GM19397 (cell line): ENCODE data around the gene GPS2.

Experiments
- ATAC-seq: cut with Tn5 transposase; IDR thresholded peaks from one replicate; pipeline ENCODE4 v1.9.1; 2021; ENCODE audit warnings: mild to moderate bottlenecking, moderate library complexity; ENCODE audit not compliant: unreplicated experiment

Gene GPS2

DNA sequence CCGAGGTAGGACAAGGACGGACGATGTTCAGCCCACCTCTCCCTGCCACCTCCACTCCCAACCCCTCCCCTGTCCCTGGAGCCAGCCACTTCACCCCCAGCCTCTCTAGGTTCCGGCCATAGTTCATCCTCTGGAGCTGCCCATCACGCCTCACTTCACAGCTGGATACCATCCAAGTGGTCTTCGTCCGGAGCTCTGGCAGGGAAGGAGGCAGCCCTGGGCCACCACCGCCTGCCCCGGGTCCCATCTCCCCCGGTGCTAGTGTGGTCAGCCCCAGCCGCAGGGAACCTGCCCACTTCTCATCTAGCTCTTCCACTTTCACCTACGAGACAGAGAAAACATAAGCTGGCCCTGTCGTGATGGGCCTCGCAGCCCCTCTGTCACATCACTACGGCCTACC lies 6.3 kb upstream of the GPS2 start:
- no peak for ATAC-seq

DNA sequence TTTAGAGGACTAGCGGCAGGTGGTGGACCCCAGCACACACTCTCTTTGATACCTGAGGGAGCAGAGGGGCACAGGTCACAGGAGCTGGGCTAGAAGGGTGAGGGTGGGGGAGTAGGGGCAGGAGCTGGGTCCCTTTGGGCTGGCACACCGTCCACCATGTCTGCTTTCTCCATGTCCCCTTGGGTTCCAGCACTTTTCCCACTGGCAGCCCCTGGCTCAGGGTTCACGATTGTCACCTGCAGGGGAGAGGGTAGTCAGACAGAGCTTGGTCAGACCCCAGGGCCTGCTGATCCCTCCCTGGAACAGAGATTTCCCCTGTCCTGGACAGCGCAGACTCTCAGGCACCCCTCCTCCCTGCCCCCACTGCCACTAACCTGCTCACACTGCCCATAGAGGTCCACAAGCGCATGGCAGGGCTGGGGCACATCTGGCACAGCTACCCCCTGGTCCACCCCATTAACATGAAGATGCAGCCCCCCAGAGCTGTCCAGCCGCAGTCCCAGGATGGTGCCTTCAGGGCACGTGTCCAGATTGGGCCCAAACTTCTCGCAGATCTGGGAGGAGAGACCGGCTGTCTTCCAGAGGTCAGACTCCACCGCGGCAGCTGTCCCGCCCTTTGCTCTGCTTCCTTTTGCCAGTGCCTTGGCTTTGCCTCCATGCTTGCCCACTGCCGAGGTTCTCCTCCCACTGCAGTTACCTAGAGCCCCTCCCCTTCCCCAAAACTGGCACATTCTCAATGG lies 3.1 kb upstream of the GPS2 start:
- no peak for ATAC-seq

DNA sequence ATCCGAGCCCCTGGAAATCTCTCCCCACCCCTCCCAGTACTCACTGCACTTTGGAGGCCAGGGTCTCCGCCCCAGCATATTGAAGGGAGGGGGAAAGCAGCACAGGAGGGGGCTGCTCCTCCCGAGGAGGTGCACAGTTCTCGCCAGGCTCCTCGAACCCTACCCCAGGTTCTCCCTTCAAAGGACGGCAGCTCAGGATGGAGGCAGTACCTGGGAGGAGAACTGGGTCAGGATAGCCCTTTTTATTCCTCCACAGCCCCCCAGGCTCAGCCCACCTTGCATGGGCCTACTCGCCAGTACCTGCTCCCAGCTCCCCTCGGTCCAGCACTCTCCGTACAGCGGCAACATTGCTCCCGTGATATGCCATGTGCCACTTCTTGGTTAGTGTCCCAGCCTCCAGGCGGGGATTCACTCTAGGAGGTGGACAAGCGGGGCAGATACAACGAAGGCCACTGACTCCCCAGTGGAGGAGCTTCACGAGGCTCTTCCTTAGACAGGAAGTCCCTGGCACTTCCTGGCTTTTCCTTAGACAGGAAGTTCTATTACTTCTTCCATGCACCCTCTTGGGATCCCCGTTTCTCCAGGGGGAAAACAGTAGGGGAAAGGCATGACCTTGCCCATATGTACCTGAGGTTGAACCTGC lies 2.1 kb upstream of the GPS2 start:
- no peak for ATAC-seq

DNA sequence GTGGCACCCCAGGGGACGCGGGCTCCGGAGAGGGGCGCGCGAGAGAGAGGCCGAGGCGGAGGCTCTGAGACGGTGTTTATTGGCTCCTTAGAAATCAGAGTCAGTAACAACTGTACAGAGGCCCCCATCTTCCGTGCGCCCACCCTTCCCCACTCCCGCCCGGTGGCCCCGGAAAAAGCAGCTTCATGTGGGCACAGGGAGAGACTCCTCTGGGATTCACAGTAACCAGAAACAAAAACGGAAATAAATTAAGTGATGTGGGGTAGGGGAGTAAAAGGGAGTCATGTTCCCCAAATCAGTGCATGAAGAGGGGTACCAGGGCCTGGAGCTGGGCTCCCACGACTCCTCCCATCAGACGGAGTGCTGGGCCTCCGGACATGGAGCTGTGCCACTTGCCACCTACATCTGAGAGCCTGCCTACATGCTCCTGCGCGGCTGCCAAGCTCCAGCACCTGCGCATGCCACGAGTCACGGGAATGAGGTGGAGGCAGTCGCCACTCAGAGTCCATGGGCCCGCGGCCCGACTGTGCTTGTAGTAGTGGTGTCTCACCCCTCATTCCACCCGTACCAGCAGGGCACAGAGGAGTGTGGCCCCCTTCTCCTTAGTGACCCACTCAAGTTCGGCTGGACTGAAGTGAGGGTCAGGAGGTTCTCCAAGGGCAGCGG lies 543 bp upstream of the GPS2 start:
- ATAC-seq: no peak

DNA sequence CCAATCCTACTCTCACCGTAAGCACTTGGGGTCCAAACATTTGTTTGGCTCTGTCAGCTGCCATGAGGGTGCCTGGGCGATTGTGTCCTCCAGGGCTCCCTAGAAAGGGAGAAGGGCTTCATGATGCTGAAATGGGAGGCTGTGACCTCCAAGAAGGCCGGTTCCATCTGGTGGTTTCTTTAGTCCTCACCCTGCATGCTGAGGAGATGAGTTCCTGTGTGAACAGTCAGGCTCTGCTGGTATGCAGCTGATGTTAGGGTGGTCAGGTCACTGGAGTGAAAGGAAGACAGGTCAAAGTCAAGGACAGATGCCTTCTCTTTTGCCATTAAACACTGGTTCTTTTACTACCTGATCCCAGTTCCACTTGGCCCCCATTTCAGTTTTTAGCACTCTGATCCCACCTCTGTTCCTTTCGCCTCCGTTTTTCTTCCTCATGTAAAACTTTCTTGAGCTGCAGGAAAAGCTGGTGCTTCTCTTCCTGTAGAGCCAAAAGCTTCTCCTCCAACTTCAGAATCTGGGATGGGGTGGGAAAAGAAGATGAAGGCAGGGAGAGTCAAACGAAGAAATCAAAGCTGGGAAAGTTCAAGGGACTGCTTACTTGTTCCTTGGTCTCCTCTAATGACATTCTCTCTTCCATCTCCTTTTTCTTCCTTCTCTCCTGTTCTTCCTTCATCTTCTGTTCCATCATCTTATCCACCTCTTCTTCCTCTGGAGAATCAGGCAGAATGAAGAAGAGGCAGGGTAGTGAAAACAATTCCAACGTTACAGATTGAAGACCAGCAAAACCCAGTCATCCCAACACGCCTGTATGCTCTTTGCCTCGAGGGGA lies 1.1 kb downstream of the GPS2 start:
- ATAC-seq: no peak

DNA sequence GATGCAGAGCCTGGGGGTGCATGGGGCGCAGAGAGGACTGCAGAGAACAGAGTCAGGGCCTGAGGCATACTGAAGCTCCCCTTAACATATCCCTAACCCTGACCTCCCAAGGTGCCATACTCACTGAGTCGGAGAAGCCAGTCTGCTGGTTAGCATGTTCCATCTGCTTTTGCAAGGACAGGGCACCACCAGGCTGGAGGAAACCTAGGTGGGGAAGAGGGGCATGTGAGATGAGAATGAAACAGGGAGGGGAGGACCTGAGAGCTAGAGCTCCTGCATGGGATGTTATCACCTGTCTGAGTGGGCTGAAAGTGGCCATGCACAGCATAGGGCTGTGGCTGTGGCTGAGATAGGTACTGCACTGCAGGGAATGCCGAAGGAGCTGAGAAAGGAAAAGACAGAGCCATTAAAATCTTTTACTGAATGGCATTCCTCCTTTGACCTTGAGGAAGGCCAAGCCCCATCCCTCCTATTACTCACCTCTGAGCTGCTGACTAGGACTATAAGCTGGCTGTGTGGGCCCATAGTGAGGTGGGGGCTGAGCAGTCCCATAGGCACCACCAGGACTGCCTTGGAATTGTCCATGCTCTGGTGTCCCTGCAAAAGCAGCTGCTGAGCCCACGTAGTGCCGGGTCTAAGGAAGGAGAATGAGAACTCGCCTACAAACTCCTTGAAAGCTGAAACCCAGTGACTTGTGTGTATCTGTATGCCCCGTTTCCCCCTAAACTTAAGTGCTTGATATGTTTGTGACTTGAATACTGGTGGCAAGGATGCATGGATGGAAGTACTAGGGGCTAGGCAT lies 1.9 kb downstream of the GPS2 start:
- ATAC-seq: no peak

DNA sequence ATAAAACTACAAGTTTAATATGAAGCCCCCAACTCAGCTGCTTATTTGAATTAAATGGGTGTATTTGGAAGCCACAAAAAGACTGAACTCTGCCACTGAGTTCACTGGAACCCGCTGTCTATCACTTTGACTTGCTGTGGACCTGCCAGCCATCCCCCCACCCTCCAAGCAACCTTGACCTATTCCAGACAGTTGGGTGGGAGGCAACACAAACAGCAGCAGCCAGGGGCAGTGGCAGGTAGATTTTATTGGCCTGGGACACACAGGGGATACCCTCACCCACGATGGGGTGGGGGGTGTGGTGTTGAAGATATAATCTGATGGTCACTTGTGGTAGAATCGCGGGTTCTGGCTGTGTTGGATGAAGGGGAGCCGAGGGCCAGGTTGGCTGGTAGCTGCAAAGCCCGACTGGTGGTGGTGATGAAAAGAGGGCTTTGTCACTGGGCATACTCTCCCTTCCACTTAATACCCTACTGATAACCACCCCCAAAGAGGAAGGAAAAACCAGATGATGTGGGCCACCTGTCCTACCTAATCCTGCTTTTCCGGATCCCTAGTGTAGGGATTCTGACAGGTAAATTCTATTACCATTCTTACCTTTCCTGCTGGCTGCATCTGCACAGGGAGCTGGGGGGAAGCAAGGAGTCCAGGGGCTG lies 2.6 kb downstream of the GPS2 start:
- ATAC-seq: no peak

DNA sequence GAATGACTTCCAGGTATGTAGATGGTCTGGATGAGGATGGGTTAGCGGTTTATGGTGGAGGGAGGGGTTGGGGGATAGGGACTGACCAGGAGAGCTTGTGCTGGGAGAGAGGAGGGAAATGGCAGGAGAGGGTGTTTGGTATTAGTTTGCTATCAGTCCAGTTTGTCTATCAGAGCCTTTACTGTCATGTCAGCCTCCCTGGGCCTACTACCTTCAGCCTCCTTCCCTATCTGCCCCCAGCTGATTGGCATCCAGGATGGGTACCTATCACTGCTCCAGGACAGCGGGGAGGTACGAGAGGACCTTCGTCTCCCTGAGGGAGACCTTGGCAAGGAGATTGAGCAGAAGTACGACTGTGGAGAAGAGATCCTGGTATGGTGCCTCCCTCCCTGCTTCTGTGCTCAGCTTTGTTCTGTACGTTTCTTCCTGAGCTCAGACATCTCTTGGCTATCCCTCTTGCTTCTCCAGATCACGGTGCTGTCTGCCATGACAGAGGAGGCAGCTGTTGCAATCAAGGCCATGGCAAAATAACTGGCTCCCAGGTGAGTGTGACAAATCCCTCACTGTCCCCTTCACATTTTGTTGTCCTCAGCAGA lies 4.0 kb downstream of the GPS2 start:
- ATAC-seq: no peak

DNA sequence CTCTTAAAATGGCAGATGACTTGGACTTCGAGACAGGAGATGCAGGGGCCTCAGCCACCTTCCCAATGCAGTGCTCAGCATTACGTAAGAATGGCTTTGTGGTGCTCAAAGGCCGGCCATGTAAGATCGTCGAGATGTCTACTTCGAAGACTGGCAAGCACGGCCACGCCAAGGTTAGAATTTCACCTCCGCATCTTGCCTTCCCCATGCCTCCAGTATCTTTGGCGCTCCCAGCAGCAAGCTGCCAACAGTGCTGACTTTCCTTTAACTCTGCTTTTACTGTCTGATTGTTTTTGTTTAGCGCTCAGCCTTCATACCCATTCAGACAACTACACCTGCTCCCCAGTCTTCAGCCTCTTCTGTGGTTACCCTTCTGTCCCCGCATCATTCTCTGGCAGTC lies 5.5 kb downstream of the GPS2 start:
- ATAC-seq: no peak

DNA sequence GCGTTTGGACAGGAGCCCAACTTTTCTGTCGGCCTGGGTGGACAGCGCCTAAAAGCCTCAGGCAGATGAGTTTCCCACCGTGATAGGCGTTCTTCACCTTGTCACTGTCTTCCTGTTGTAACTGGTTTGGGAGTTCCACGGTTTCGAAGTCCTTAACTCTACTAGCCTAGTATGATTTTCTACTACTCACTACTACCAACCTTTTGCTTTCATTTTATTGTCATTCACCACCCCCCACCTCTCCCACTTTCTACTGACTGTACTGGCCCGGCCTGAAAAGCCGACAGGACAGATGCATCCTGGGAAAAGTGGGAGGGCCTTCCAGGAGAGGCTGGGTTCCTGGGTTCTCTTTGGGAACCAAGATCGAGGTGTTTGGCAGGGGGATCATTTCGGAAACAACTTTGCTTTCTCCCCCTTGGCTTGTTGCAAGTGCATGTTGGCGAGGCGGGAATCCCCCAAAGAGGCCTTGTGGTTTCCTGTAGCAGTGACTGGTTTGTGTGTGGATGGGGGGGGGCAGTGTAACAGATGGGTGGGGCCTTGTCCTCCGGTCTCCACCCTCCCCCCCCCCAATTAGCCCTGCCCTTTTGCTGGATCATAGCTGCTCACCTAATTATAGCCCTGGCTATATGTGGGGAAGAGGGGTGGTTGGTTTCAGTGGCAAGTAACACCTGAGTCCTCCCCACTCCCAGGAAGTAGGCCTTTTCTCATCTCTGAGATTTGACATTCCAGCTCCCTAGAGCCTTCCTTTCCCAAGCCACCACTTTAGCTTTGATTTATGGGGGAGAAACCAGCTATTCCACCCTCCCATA lies 6.3 kb downstream of the GPS2 start:
- ATAC-seq: no peak

DNA sequence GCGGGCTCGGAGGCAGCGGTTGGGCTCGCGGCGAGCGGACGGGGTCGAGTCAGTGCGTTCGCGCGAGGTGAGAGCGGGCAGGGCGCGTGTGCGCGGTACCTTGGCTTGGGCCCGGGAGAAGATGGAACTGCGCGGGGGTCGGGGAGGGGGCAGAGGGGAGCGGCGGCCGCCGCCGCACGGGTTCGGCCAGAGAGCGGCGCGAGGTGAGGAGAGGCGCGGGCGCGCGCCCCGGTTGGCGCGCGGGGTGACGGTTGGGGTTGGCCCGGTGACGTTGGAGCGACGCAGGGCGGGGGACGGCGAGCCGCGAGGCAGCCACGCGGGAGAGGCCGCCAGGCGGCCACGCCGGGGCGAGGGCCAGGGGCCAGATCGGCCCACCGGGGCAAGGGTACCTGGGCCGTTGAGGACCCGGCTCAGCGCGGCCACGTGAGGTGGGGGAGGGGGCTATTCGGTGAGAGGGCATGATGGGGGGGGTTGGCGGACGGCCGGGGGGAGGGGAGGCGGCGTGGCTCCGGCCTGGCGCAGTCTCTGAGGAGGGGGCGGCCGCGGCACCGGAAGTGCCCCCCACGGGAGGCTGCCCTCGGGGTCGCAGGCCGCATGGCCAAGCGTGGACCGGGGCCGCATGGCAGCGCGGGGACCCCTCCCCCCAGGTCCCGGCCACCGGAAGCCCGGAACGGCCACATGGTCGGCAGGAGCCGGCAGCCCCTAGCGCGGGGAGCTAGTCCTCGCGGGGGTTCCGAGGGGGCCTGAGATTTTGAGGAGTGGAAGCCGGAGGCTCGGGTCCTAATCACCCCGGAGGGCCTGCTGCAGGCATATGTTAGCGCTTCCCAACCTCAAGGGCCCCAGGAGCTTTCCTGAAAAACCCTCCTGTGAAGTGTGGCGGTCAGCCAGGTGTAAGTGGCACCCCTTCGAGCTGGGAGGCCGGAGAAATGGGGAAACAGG lies 7.2 kb downstream of the GPS2 start:
- ATAC-seq: peak; percentile 10

DNA sequence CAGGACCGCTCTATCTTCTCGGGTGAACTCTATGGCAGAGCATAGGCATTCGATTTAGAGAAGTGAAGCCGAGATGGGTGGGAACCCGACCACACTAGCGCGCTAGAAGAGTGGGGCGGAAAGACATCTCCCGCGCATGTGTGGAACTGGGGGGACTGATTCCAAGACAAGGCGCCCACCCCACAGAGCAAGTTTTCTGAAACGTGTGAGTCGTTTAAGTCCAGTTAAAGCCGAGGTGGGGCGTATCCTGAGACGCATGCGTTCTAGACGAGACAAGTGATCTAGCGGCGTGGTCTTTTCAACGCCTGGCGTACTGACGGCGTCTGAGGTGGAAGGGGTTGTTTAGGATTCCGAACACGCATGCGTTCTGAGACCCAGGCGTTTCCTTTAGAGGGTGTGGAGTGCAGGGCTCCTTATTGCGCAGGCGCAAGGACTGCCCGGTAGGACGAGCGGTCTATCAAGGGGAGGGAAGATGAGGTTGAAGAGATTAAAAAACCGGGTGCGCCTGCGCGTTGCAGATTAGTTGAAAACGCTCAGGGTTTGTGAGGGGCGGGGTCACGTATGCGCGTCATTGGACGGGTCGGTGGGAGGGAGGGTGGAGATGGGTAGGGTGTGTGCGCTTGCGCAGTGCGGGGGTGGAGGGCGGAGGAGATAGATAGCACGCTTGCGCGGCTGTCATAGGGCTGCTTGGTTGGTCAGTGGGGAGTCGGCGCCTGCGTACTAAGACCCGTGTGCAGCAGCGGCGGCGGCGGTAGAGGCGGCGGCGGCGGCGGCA lies 8.1 kb downstream of the GPS2 start, which contains the start of gene EIF5A:
TSS of gene EIF5A (plus strand) at position 718 of the 775 bp plus-strand sequence. CDS start 2,008 bp downstream, outside the sequence.
- ATAC-seq: peak; percentile 73

DNA sequence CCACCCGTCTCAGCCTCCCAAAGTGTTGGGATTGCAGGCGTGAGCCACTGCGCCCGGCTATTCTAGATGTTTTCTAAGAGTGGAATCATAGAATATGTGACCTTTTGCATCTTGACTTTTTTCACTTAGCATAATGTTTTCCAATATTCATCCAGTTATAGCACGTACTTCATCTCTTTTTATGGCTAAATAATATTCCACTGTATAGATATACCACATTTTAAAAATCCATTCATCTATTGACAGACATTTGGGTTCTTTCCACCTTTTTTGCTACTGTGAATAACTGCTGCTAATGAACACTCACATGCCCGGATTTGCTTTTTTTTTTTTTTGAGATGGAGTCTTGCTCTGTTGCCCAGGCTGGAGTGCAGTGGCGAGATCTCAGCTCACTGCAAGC lies 11.0 kb downstream of the GPS2 start:
- no peak for ATAC-seq

DNA sequence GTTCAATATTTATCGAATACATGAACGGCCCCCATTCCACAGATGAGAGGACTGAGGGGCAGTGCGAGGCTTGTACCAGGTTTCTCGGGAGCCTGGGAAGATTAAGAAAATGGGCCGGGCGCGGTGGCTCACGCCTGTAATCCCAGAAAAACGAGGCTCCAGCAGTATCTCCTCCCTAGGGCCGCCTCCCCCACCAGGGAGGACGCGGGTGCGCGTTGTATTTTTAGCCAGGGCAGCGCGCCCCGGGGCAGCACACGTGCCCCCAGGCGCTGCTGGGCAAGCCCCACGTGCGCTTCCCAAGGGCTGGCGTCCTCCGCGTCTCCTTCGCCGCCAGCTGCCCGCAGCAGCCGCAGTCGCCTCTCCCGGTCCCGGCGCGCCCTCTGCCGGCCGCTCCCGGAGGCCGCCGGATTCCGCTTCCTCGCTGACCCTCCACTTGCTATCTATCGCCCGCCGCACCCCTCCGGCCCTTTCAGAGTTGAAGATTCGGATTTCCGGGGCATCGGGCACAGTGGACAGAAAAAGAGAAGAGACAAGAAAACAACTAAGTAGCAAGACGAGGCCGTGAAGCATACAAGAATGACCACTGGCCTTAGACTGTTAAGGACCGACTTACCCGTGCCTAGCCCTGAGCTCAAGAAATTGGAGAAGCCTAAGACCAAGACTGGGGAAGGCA lies 18.8 kb downstream of the GPS2 start:
- ATAC-seq: no peak

DNA sequence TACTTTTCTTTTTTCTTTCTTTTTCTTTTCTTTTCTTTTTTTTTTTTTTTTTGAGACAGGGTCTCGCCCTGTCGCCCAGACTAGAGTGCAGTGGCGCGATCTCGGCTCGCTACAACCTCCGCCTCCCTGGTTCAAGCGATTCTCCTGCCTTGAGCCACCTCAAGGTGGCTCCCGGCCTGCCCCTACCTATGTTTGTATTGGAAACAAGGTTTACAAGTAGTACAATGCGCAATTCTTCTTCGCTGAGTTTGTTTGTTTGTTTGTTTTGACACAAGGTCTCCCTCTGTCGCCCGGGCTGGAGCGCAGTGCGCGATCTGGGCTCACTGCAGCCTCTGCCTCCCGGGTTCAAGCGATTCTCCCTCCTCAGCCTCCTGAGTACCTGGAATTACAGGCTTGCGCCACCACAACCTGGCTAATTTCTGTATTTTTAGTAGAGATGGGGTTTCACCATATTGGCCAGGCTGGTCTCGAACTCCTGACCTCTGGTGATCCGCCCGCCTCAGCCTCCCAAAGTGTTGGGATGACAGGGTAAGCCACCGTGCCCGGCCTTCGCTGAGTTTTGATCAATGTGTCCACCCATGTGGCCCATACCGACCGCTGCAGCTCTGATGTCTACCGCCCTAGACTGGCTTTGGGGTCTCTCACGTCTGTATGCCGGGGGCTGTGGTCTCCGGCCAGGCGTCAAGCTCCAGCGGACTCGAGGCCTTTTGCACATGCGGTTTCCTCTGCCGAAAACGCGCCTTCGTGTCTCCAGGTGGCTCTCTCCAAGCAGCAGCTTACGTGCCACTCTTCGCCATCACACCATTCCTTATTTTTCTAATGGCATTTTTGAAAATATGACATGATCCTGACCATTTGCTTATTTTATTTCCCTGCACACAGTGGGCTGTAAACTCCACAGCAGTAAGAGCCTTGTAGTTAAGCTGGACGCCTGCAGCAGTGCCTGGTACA lies 19.7 kb downstream of the GPS2 start:
- ATAC-seq: no peak
